Body of pancreas (tissue), 4 donors: ENCODE measurements around the gene VMP1.

ENCODE experiments used
- CTCF ChIP-seq, 7 experiments: fragments of 450-650 bp in 4 of 7; fragments of 200-600 bp in 3 of 7; sonication (generic) in 3 of 7; IDR thresholded peaks; one replicate each; pipeline ENCODE4 v1.5.1; 2016 to 2019; ENCODE audit warnings: antibody characterized with exemption in 7 of 7
- POLR2A ChIP-seq, 3 donors: fragments of 450-650 bp; IDR thresholded peaks; one replicate each; pipeline ENCODE4 v1.6.1; 2016; ENCODE audit warnings: antibody characterized with exemption in 3 of 3, mild to moderate bottlenecking in 2 of 3

GRCh38 chr17:59810894-59811153 is 103.4 kb downstream of the VMP1 start:
- TF ChIP-seq CTCF (IDR thresholded peaks at IDR 0.05): no peak
- no peak for TF ChIP-seq POLR2A (IDR thresholded peaks at IDR 0.05)
